ENCODE results near the gene WNT10A. TPM values are rescaled to one million over a fixed set of nuclear protein-coding genes. Genes with fewer than 3 reads are reported as not detected.

WNT10A gene
- total RNA-seq, 1 experiment from 2014 or later = 2.4 TPM

DNA sequence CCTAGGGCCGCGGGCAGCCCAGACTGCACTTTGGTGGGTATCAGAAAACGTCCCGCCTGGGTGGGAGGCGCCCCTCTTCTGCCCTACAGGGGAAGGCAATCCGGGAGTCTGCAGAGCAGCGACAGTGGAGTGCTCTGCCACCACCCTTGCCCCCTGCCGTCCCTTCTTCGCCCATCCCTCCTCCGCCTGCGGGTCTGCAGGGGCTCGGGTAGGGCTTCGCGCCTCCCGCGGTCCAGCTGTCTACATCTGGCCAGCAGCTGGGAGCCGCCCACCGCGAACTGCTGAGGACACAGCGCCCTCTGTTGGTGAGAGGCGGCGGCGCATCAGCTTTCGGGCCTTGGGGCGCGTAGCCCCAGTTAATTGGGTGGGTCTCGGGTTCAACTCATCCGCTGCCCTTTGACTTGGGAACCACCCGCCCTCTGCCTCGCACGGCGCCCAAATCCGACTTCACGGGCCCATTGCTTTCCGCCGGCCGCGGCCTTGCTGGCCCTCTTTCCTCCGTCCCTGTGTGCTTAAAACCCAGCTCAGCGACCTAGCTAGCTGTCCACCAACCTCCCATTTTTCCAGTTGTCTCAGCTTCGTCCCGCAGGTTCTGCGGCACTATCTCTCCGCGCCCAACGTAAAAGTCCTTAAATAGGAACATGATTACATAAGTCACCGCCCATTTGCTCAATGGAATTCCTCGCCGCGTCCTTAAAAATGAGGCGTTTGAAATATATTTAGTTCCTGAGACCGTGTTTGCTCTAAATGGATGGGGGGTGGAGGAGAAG is 17.6 kb downstream of the WNT10A start:
- no peak overlapping the region for H3K27ac Mint-ChIP-seq (ENCODE audit: unreplicated experiment)
- peak overlapping the region; percentile 61 for H3K4me3 Mint-ChIP-seq (ENCODE audit: low read depth, unreplicated experiment)
- H3K4me1 Mint-ChIP-seq (ENCODE audit: low read depth, unreplicated experiment) = peaks cover 47% of the 10 kb centered on the region
- CTCF ChIA-PET = interaction anchor here (0.5 to 3.6 kb wide), 12 partner anchors 10 to 531 kb away, joined by 3 to 70 read pairs (median 6); partner anchors contain the start of gene WNT10A
- H3K27me3 Mint-ChIP-seq (ENCODE audit: unreplicated experiment) = peaks cover 25% of the 10 kb centered on the region
- H3K36me3 Mint-ChIP-seq (ENCODE audit: insufficient read depth, unreplicated experiment) = peaks cover 20% of the 10 kb centered on the region
- peaks cover 3% of the 10 kb centered on the region for H3K9me3 Mint-ChIP-seq (ENCODE audit: low read depth, unreplicated experiment)
- no TSS peak for BruUV-seq (replicated peaks)
- DNase-seq = peak; percentile 82
- TF ChIP-seq, protein P1, sequence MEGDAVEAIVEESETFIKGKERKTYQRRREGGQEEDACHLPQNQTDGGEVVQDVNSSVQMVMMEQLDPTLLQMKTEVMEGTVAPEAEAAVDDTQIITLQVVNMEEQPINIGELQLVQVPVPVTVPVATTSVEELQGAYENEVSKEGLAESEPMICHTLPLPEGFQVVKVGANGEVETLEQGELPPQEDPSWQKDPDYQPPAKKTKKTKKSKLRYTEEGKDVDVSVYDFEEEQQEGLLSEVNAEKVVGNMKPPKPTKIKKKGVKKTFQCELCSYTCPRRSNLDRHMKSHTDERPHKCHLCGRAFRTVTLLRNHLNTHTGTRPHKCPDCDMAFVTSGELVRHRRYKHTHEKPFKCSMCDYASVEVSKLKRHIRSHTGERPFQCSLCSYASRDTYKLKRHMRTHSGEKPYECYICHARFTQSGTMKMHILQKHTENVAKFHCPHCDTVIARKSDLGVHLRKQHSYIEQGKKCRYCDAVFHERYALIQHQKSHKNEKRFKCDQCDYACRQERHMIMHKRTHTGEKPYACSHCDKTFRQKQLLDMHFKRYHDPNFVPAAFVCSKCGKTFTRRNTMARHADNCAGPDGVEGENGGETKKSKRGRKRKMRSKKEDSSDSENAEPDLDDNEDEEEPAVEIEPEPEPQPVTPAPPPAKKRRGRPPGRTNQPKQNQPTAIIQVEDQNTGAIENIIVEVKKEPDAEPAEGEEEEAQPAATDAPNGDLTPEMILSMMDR (IDR thresholded peaks at IDR 0.05; ENCODE audit: unreplicated experiment) = peak; percentile 99
- intact Hi-C loops (cut with micrococcal nuclease; ENCODE audit: unreplicated experiment) = loop anchor here (1.0 kb wide), 1 partner anchor 22 kb away; no protein-coding TSS in a partner anchor

DNA sequence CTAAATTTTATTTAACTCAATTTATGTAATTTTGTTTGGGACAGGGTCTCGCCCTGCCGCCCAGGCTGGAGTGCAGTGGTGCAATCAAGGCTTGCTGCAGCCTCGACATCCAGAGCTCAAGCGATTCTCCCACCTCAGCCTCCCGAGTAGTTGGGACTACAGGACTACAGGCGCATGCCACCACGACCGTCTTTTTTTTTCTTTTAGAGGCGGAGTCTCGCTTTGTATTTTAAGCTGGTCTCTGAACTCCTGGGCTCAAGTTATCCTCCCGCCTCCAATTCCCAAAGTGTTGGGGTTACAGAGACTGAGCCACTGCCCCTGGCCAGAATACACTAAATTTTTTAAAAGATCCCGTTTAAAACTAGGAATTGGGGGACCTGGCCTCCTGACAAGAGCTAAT is 18.5 kb downstream of the WNT10A start:
- TF ChIP-seq, protein P1 (IDR thresholded peaks at IDR 0.05; ENCODE audit: unreplicated experiment) = no peak
- peaks cover 3% of the 10 kb centered on the region for H3K9me3 Mint-ChIP-seq (ENCODE audit: low read depth, unreplicated experiment)
- H3K27me3 Mint-ChIP-seq (ENCODE audit: unreplicated experiment) = peaks cover 25% of the 10 kb centered on the region
- no peak overlapping the region for H3K4me3 Mint-ChIP-seq (ENCODE audit: low read depth, unreplicated experiment)
- no TSS peak for BruUV-seq (replicated peaks)
- peaks cover 43% of the 10 kb centered on the region for H3K4me1 Mint-ChIP-seq (ENCODE audit: low read depth, unreplicated experiment)
- CTCF ChIA-PET = no interaction called here
- intact Hi-C loops (cut with micrococcal nuclease; ENCODE audit: unreplicated experiment) = no loop called here
- no peak overlapping the region for H3K27ac Mint-ChIP-seq (ENCODE audit: unreplicated experiment)
- DNase-seq = no peak
- peaks cover 16% of the 10 kb centered on the region for H3K36me3 Mint-ChIP-seq (ENCODE audit: insufficient read depth, unreplicated experiment)

DNA sequence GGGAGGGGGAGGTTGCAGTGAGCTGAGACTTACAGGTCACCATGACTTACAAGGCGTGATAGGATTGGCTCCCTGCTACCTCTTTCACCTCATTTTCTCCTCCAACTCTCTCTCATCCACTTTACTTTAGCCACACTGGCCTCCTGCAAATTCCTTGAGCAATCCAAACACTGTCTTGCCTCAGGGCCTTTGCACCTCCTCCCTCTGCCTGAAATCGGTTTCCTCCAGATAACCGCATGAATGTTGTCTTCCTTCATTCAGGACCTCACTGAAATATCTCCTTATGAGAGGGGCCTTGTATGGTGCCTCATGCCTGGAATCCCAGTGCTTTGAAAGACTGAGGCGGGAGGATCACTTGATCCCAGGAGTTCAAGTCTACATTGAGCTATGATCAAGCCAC is 21.8 kb downstream of the WNT10A start:
- Mint-ChIP-seq H3K9me3 (ENCODE audit: low read depth, unreplicated experiment) (peaks cover 3% of the 10 kb centered on the region), H3K36me3 (ENCODE audit: insufficient read depth, unreplicated experiment) (peaks cover 5% of the 10 kb centered on the region), H3K27me3 (ENCODE audit: unreplicated experiment) (peaks cover 36% of the 10 kb centered on the region), H3K4me1 (ENCODE audit: low read depth, unreplicated experiment) (peaks cover 21% of the 10 kb centered on the region), H3K4me3 (ENCODE audit: low read depth, unreplicated experiment) (no peak overlapping the region), H3K27ac (ENCODE audit: unreplicated experiment) (no peak overlapping the region)
- DNase-seq = no peak
- BruUV-seq (replicated peaks) = no TSS peak
- TF ChIP-seq, protein P1 (IDR thresholded peaks at IDR 0.05; ENCODE audit: unreplicated experiment) = no peak
- intact Hi-C loops (cut with micrococcal nuclease; ENCODE audit: unreplicated experiment) = no loop called here
- CTCF ChIA-PET = no interaction called here

DNA sequence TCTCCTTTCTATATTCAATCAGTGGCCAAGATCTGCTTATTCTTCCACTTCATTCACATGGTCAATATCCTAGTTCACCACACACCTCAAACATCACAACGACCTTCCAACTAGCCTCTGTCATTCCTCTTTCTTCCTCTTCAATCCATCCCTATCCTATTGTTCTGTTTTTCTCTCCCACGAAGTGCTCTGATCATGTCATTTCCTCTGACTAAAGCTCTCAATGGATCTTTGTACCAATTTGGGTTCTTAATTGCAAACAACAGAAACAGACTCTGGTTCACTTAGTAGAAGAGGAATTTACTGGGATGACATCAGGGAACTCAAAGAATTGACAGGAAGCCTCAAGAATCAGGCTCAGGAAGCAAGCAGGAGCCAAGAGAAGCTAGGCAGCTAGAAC is 23.5 kb downstream of the WNT10A start:
- intact Hi-C loops (cut with micrococcal nuclease; ENCODE audit: unreplicated experiment) = no loop called here
- BruUV-seq (replicated peaks) = no TSS peak

More for the DNA sequence above, 23.5 kb downstream of the WNT10A start:
- H3K9me3 Mint-ChIP-seq (ENCODE audit: low read depth, unreplicated experiment) = peaks cover 3% of the 10 kb centered on the region
- no peak overlapping the region for H3K4me3 Mint-ChIP-seq (ENCODE audit: low read depth, unreplicated experiment)
- peaks cover 36% of the 10 kb centered on the region for H3K27me3 Mint-ChIP-seq (ENCODE audit: unreplicated experiment)
- CTCF ChIA-PET = interaction anchor here (0.6 kb wide), 1 partner anchor 355 kb away, joined by 3 read pairs; no protein-coding TSS in a partner anchor
- no peak for DNase-seq
- H3K27ac Mint-ChIP-seq (ENCODE audit: unreplicated experiment) = no peak overlapping the region
- TF ChIP-seq, protein P1 (IDR thresholded peaks at IDR 0.05; ENCODE audit: unreplicated experiment) = no peak
- peaks cover 9% of the 10 kb centered on the region for H3K4me1 Mint-ChIP-seq (ENCODE audit: low read depth, unreplicated experiment)
- H3K36me3 Mint-ChIP-seq (ENCODE audit: insufficient read depth, unreplicated experiment) = peaks cover 7% of the 10 kb centered on the region
